Heart left ventricle (tissue), 13 donors: ENCODE measurements around the gene COX8A.

Experiments
- CTCF ChIP-seq, 12 donors: fragments of 200-600 bp; sonication (generic) in 4 of 12; IDR thresholded peaks; one replicate each; pipeline versions ENCODE4 v1.5.0 to v1.8.0; 2018 to 2022; ENCODE audit warnings: antibody characterized with exemption in 12 of 12, mild to moderate bottlenecking in 5 of 12
- POLR2A ChIP-seq, 2 donors: fragments of 450-650 bp; IDR thresholded peaks; one replicate each; pipeline ENCODE4 v1.6.1; 2017; ENCODE audit warnings: antibody characterized with exemption in 2 of 2, mild to moderate bottlenecking in 2 of 2, moderate library complexity in 2 of 2
- donor health status: ischemic (EF 13 %, LVEDD 7.1; RV severe dilation, severe dysfunction).
- donor health status: DM: no; HTN: yes; CAD: no.
- donor health status: DM: no; HTN: no; CAD: no.
- donor health status: ischemic (EF 25% LVEDD 6.9; RV normal size, moderate dysfunction).
- donor health status: ischemic (EF 25% LVEDD 5.7; RV mildly dilated, moderate dysfunction).
- donor health status: ischemic (EF 35%, LVEDD 5.7; RV mildly dilated, moderate dysfunction).
- donor health status: nonischemic (EF 11% LVEDD 7.7; RV severe dilation, severe dysfunction).
- donor health status: DM: yes; HTN: yes; CAD: no.
- donor health status: PGD.
- donor health status: ischemic (EF 29% LVEDD 5.4; RV normal size, mild dysfunction).
- donor health status: nonischemic (EF 23%, LVEDD 6.1; RV moderate dilation, normal function).

DNA sequence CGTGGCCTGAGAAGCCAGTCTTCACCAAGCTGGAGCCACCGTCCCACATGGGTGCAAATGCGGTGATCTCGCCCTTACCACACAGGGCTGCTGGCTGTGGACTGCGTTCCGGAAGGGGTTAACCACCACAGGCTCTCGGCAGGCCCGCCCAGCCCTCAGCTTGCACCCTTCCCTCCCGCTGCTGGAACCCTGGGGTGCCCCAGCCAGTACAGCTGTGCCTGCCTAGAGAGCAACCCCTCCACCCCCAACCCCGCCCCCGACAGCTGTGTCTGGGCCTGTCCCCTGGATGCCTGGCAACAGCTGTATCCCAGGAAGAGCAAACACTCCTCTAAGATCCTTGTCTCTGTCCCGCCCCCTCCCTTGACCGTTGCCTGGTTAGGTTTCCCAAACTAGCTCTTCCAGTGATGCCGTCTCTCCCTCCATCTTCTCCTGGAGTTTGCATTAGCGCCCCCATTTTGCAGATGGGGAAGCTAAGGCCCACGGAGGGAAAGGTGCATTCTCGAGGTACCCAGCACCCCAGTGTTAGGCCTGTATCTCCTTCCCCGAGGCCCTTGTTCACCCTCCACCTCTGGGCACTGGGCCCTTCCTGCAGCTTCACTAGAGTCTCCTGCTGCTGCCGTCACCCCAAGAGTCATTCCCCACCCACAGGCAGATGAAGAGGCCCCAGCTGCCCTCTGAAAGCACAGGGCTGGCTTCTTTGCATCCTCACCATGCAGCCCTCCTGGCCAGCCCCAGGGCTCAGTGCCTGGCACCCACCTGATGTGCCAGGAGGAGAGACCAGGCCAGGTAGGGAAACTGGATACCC lies 12.6 kb upstream of the COX8A start:
- TF ChIP-seq POLR2A (IDR thresholded peaks at IDR 0.05): no peak
- no peak for TF ChIP-seq CTCF (IDR thresholded peaks at IDR 0.05)
